Skin of body (tissue), 2 donors: ENCODE data around the gene GJD4. TPM values are rescaled to one million over a fixed set of nuclear protein-coding genes. Genes with fewer than 3 reads are reported as not detected.

Experiments used
- DNase-seq: peaks from one replicate; lab custom pipeline; 2025; lab: John Stamatoyannopoulos, UW
- total RNA-seq: library from RNA; depleted of rRNA; stranded (reverse); fragments of >200 nt; gene quantifications from one replicate; pipeline ENCODE4 v1.2.3, GENCODE V29; 2014

The GJD4 gene
- total RNA-seq, result not detected

GRCh38 chr10:35605191-35605590 lies at the start of gene GJD4:
Gene GJD4 (plus strand): TSS chr10:35605341. CDS start chr10:35605568, 227 bp downstream.
- DNase-seq, result no peak

- no peak for DNase-seq
Measured at GRCh38 chr10:35555962-35556930, 48.9 kb upstream of the GJD4 start.

GRCh38 chr10:35558276-35558675 lies 46.9 kb upstream of the GJD4 start:
- no peak for DNase-seq

- no peak for DNase-seq
Measured at GRCh38 chr10:35559416-35559815, 45.7 kb upstream of the GJD4 start.

GRCh38 chr10:35561715-35562114 lies 43.4 kb upstream of the GJD4 start:
- no peak for DNase-seq

GRCh38 chr10:35562427-35562826 lies 42.7 kb upstream of the GJD4 start:
- no peak for DNase-seq

GRCh38 chr10:35563261-35563891 lies 41.8 kb upstream of the GJD4 start:
- DNase-seq, result peak; percentile 30

- DNase-seq, result peak; percentile 42
Measured at GRCh38 chr10:35564341-35564968, 40.7 kb upstream of the GJD4 start.

- DNase-seq, result no peak
Measured at GRCh38 chr10:35565602-35566081, 39.5 kb upstream of the GJD4 start.

GRCh38 chr10:35567951-35568350 lies 37.2 kb upstream of the GJD4 start:
- DNase-seq, result no peak

- DNase-seq, result no peak
Measured at GRCh38 chr10:35568483-35569015, 36.6 kb upstream of the GJD4 start.

- DNase-seq, result no peak
Measured at GRCh38 chr10:35569111-35569707, 35.9 kb upstream of the GJD4 start.

- DNase-seq, result no peak
Measured at GRCh38 chr10:35569836-35570235, 35.3 kb upstream of the GJD4 start.

GRCh38 chr10:35570397-35570796 lies 34.7 kb upstream of the GJD4 start:
- no peak for DNase-seq

- DNase-seq, result no peak
Measured at GRCh38 chr10:35572583-35572982, 32.6 kb upstream of the GJD4 start.

GRCh38 chr10:35573796-35574195 lies 31.3 kb upstream of the GJD4 start:
- no peak for DNase-seq

- DNase-seq, result no peak
Measured at GRCh38 chr10:35574924-35575352, 30.2 kb upstream of the GJD4 start.

GRCh38 chr10:35575640-35576039 lies 29.5 kb upstream of the GJD4 start:
- no peak for DNase-seq

- no peak for DNase-seq
Measured at GRCh38 chr10:35576730-35577129, 28.4 kb upstream of the GJD4 start.

GRCh38 chr10:35577926-35578617 lies 27.1 kb upstream of the GJD4 start:
- DNase-seq, result peak; percentile 5

GRCh38 chr10:35578618-35578956 lies 26.6 kb upstream of the GJD4 start:
- no peak for DNase-seq
